Stimulated activated CD4-positive, alpha-beta T cell treated with anti-CD3 and anti-CD28 coated beads, Interleukin-4, amount 100 ng/mL, for 1 hour (primary cell): ENCODE results near the gene LZTS2.
"Not testable (repeated sequence)": the region's sequence is repeated elsewhere in the genome, so short reads cannot be mapped to it uniquely, and the experiment has no call there.

Source experiments
- DNase-seq: peaks from one replicate; pipeline ENCODE4 v3.0.0-alpha.2; 2020

LZTS2 gene

GRCh38 chr10:101034404-101034803 lies 34.8 kb downstream of the LZTS2 start:
- DNase-seq: not testable (repeated sequence)

- no peak for DNase-seq
These were observed 35.7 kb downstream of the LZTS2 start for GRCh38 chr10:101035314-101035713.

- DNase-seq: no peak
These were observed 36.5 kb downstream of the LZTS2 start for GRCh38 chr10:101035916-101036702.

- no peak for DNase-seq
These were observed 37.1 kb downstream of the LZTS2 start for GRCh38 chr10:101036726-101037125.

GRCh38 chr10:101038484-101038883 lies 38.9 kb downstream of the LZTS2 start:
- DNase-seq: no peak

- no peak for DNase-seq
These were observed 40.5 kb downstream of the LZTS2 start for GRCh38 chr10:101040061-101040460.

GRCh38 chr10:101040851-101041250 lies 41.2 kb downstream of the LZTS2 start:
- no peak for DNase-seq

GRCh38 chr10:101041252-101041761 lies 41.7 kb downstream of the LZTS2 start:
- DNase-seq: peak; percentile 68

- no peak for DNase-seq
These were observed 42.5 kb downstream of the LZTS2 start for GRCh38 chr10:101042118-101042517.

- DNase-seq: peak; percentile 86
These were observed 43.2 kb downstream of the LZTS2 start for GRCh38 chr10:101042667-101043362.

- no peak for DNase-seq
These were observed 43.7 kb downstream of the LZTS2 start for GRCh38 chr10:101043363-101043707.

- no peak for DNase-seq
These were observed 44.5 kb downstream of the LZTS2 start for GRCh38 chr10:101044117-101044516.

- DNase-seq: no peak
These were observed 47.0 kb downstream of the LZTS2 start for GRCh38 chr10:101046332-101047238.

- DNase-seq: no peak
These were observed 47.7 kb downstream of the LZTS2 start for GRCh38 chr10:101047268-101047667.

GRCh38 chr10:101047961-101048892 lies 48.6 kb downstream of the LZTS2 start:
- no peak for DNase-seq

- peak; percentile 80 for DNase-seq
These were observed 50.8 kb downstream of the LZTS2 start for GRCh38 chr10:101050208-101051069.

- no peak for DNase-seq
These were observed 52.7 kb downstream of the LZTS2 start for GRCh38 chr10:101052285-101052684.

- no peak for DNase-seq
These were observed 53.9 kb downstream of the LZTS2 start for GRCh38 chr10:101053516-101053915.

- no peak for DNase-seq
These were observed 54.7 kb downstream of the LZTS2 start for GRCh38 chr10:101054351-101054750.

GRCh38 chr10:101054876-101055275 lies 55.3 kb downstream of the LZTS2 start:
- DNase-seq: no peak

GRCh38 chr10:101055411-101055810 lies 55.8 kb downstream of the LZTS2 start:
- DNase-seq: no peak
